H1 (cell line): ENCODE measurements around the gene ACTG1.

Experiments
- CBX8 ChIP-seq: fragments of 300-800, 300-1000 bp; sonication (generic); IDR thresholded peaks from 2 replicates; pipeline ENCODE4 v1.7.1; 2016; ENCODE audit warnings: low read depth, low read length, borderline replicate concordance
- KDM1A ChIP-seq: fragments of 200-600, 300-600 bp; sonication (generic); IDR thresholded peaks from 2 replicates; pipeline ENCODE4 v1.7.1; 2016; ENCODE audit warnings: mild to moderate bottlenecking, low read length, borderline replicate concordance
- POLR2AphosphoS5 ChIP-seq: IDR thresholded peaks from 2 replicates; pipeline ENCODE4 v1.6.1; 2011; ENCODE audit warnings: low read depth, low read length
- YY1 ChIP-seq: IDR thresholded peaks from 2 replicates; pipeline ENCODE4 v1.6.1; 2011; ENCODE audit warnings: low read depth, mild to moderate bottlenecking, low read length

DNA sequence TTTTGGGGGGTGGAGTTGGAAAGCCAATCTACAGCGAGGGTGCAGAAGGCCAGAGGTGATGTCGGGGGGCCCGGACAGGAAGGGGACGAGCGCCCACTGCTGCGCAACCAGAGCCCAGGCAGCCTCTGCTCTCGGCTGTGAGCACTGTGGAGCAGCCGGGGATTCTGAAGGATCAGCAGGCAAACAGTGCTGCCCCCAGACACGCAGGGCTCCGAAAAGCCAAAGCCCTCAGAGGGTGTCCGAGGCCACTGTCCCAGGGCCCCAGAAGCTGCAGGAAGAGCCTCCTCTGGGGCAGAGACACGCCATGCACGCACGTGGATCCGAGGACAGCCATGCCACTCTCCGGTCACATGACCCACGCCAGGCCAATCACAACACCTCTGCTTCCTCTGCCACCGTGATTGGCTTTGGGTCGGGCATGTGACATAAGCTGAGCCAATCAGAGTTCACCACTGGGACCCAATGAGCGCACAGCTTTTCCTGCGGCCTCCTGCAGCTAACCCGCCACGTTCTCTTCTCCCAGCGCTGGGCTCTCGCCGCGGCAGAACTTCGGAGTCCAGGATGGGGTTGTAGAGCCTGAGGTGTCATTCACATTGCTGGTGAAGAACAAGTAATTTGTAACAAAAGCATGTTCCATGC is 40.7 kb downstream of the ACTG1 start:
- TF ChIP-seq YY1 (peak; percentile 56; the same call in 1 of the 2 replicates), KDM1A (no peak), POLR2AphosphoS5 (no peak), CBX8 (no peak)
